ENCODE data around the gene SPRED2.

DNA sequence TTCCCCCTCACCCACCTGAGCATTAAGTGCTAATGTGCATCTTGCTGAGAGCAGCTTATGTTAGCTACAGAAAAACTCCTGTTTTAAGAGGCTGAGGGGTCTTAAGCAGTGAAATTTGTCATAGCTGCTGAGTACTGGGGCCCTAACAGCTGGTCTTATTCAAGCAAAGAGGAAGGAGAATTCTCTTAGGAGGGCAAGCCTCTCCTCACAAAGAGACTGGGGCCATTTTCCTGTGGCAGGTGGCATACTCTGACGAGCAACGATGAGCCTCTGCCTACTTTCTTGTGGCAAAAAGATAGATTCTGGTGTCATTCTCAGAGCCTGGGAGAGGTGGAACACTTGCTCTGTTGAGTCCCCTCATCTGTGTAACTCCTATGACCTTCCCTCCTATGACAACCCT lies 53.2 kb downstream of the SPRED2 start:
- TF ChIP-seq POLR2A (IDR thresholded peaks at IDR 0.05; ENCODE audit: low read length) (no peak), GATA1 (IDR thresholded peaks at IDR 0.05; ENCODE audit: low read depth, low read length) (no peak)
